ENCODE measurements around the gene RNF187. TPM values are rescaled to one million over a fixed set of nuclear protein-coding genes. Genes with fewer than 3 reads are reported as not detected.

Gene RNF187
- total RNA-seq, 1 donor from 2014 or later, result 94.8 TPM

GRCh38 chr1:228543396-228543795, 56.2 kb downstream of the RNF187 start:
- DNase-seq (ENCODE audit: low spot score, unreplicated experiment), result no peak
- H3K9me3 Mint-ChIP-seq (ENCODE audit: low read depth), result no peaks in the 10 kb centered on the region
- no peaks in the 10 kb centered on the region for H3K4me1 Mint-ChIP-seq (ENCODE audit: low read depth)
- H3K4me3 Mint-ChIP-seq (ENCODE audit: low read depth), result no peak overlapping the region
- peaks cover 23% of the 10 kb centered on the region for H3K27me3 Mint-ChIP-seq
- H3K36me3 Mint-ChIP-seq (ENCODE audit: insufficient read depth), result no peaks in the 10 kb centered on the region
- TF ChIP-seq CTCF (IDR thresholded peaks at IDR 0.05; ENCODE audit: unreplicated experiment), result no peak
- no peak overlapping the region for H3K27ac Mint-ChIP-seq

- H3K4me3 Mint-ChIP-seq (ENCODE audit: low read depth), result no peak overlapping the region
- H3K4me1 Mint-ChIP-seq (ENCODE audit: low read depth), result no peaks in the 10 kb centered on the region
- H3K9me3 Mint-ChIP-seq (ENCODE audit: low read depth), result no peaks in the 10 kb centered on the region
- no peak for DNase-seq (ENCODE audit: low spot score, unreplicated experiment)
- H3K36me3 Mint-ChIP-seq (ENCODE audit: insufficient read depth), result no peaks in the 10 kb centered on the region
- no peak for TF ChIP-seq CTCF (IDR thresholded peaks at IDR 0.05; ENCODE audit: unreplicated experiment)
- peaks cover 23% of the 10 kb centered on the region for H3K27me3 Mint-ChIP-seq
- no peak overlapping the region for H3K27ac Mint-ChIP-seq
Observed at GRCh38 chr1:228544021-228544850, 57.1 kb downstream of the RNF187 start.

GRCh38 chr1:228544921-228545591, 57.9 kb downstream of the RNF187 start:
- H3K27me3 Mint-ChIP-seq, result peaks cover 25% of the 10 kb centered on the region
- H3K4me3 Mint-ChIP-seq (ENCODE audit: low read depth), result no peak overlapping the region
- TF ChIP-seq CTCF (IDR thresholded peaks at IDR 0.05; ENCODE audit: unreplicated experiment), result no peak
- H3K36me3 Mint-ChIP-seq (ENCODE audit: insufficient read depth), result no peaks in the 10 kb centered on the region
- H3K27ac Mint-ChIP-seq, result no peak overlapping the region
- DNase-seq (ENCODE audit: low spot score, unreplicated experiment), result no peak
- H3K9me3 Mint-ChIP-seq (ENCODE audit: low read depth), result no peaks in the 10 kb centered on the region
- H3K4me1 Mint-ChIP-seq (ENCODE audit: low read depth), result no peaks in the 10 kb centered on the region

Small RNA genes lying within 50 kb of the gene (microRNA-seq; reads per million reads assigned to microRNA genes)
- not detected for gene MIR4666A (ENCODE audit: borderline number of aligned reads, unreplicated experiment)

Other genes starting within 250 kb of the RNF187 start
- 41.1 and 42.4 TPM in 2 replicates for gene TRIM11, start 80.5 kb upstream of the RNF187 start, total RNA-seq
- 20.5 and 20.8 TPM in 2 replicates for gene TRIM17, start 70.5 kb upstream of the RNF187 start, total RNA-seq
- 54.4 and 56.3 TPM in 2 replicates for gene RHOU, start 248.1 kb downstream of the RNF187 start, total RNA-seq

Data from progenitor cell of endocrine pancreas (in vitro differentiated cells).